SK-N-SH (cell line): Measurements from ENCODE around the gene ADGRE3. TPM values are rescaled to one million over a fixed set of nuclear protein-coding genes. Genes with fewer than 3 reads are reported as not detected.

Experiments
- CTCF ChIA-PET: fragments of 300-600, 350-600 bp; formaldehyde crosslinking; extraction: SDS; loops from one replicate; lab custom pipeline; 2021; lab: Yijun Ruan, JAX
- POLR2A ChIA-PET: fragments of 350-600 bp; sonication (Branson Sonifier 250); formaldehyde crosslinking; extraction: SDS; loops from one replicate; lab custom pipeline; 2020; ENCODE audit warnings: antibody characterized with exemption, inconsistent platforms; lab: Yijun Ruan, JAX
- DNase-seq: peaks from one replicate; pipeline ENCODE4 v3.0.0; 2012
- H2AFZ ChIP-seq: fragments of 200-600 bp; sonication (generic); 2 replicates; pipeline ENCODE4 v1.8.1; 2016; ENCODE audit warnings: antibody characterized with exemption, mild to moderate bottlenecking, low read depth
- H3F3A ChIP-seq: fragments of 200-600 bp; sonication (generic); replicated peaks from 2 replicates; pipeline ENCODE3; 2016; ENCODE audit warnings: antibody characterized with exemption, mild to moderate bottlenecking; ENCODE audit not compliant: insufficient read depth
- H3K27ac ChIP-seq, 2 experiments: fragments of 200-500 bp in 1 of 2; fragments of 200-600 bp in 1 of 2; sonication (Bioruptor generic) in 1 of 2; sonication (generic), shearing (Covaris generic) in 1 of 2; 2 replicates each; pipeline versions ENCODE4 v1.5.1 to v1.6.1; 2014 to 2016; ENCODE audit warnings: low read depth in 2 of 2, inconsistent platforms in 1 of 2, low read length in 1 of 2, mild to moderate bottlenecking in 1 of 2, mixed read lengths in 1 of 2
- H3K27me3 ChIP-seq: fragments of 200-600 bp; sonication (generic), shearing (Covaris generic); 2 replicates; pipeline ENCODE4 v1.6.1; 2016; ENCODE audit warnings: mixed run types; ENCODE audit not compliant: insufficient read depth
- H3K36me3 ChIP-seq, 2 experiments: fragments of 200-500 bp in 1 of 2; fragments of 200-600 bp in 1 of 2; sonication (Bioruptor generic) in 1 of 2; sonication (generic) in 1 of 2; replicated peaks in 1 of 2; 2 replicates each; pipeline versions ENCODE3 to v1.5.1; 2014 to 2016; ENCODE audit warnings: low read length in 1 of 2, mild to moderate bottlenecking in 1 of 2; ENCODE audit not compliant: insufficient read depth in 2 of 2, control insufficient read depth in 1 of 2
- H3K4me1 ChIP-seq, 2 experiments: fragments of 200-500 bp in 1 of 2; fragments of 200-600 bp in 1 of 2; sonication (Bioruptor generic) in 1 of 2; sonication (generic), shearing (Covaris generic) in 1 of 2; 2 replicates each; pipeline versions ENCODE4 v1.5.1 to v1.6.1; 2014 to 2016; ENCODE audit warnings: low read depth in 1 of 2, low read length in 1 of 2, mixed run types in 1 of 2; ENCODE audit not compliant: insufficient read depth in 2 of 2, control insufficient read depth in 1 of 2
- H3K4me2 ChIP-seq: fragments of 200-600 bp; sonication (generic), shearing (Covaris generic); 2 replicates; pipeline ENCODE4 v1.6.1; 2017; ENCODE audit warnings: mixed run types
- H3K4me3 ChIP-seq, 2 experiments: fragments of 200-500 bp in 1 of 2; fragments of 200-600 bp in 1 of 2; sonication (Bioruptor generic) in 1 of 2; sonication (generic), shearing (Covaris generic) in 1 of 2; 2 replicates each; pipeline versions ENCODE4 v1.5.1 to v1.8.1; 2014 to 2016; ENCODE audit warnings: low read depth in 2 of 2, inconsistent platforms in 1 of 2, low read length in 1 of 2, mild to moderate bottlenecking in 1 of 2, mixed read lengths in 1 of 2, moderate library complexity in 1 of 2
- H3K79me2 ChIP-seq: fragments of 200-600 bp; sonication (generic); 2 replicates; pipeline ENCODE4 v1.8.1; 2017; ENCODE audit warnings: mild to moderate bottlenecking; ENCODE audit not compliant: insufficient read depth
- H3K9ac ChIP-seq: fragments of 200-600 bp; sonication (generic); 2 replicates; pipeline ENCODE4 v1.6.1; 2017; ENCODE audit warnings: mixed run types
- H3K9me2 ChIP-seq: fragments of 200-600 bp; sonication (generic); 2 replicates; pipeline ENCODE4 v1.6.1; 2017; ENCODE audit warnings: mixed run types
- H3K9me3 ChIP-seq: fragments of 200-600 bp; sonication (generic); 2 replicates; pipeline ENCODE4 v1.6.1; 2017; ENCODE audit warnings: mixed run types, mild to moderate bottlenecking, moderate library complexity
- H4K20me1 ChIP-seq: fragments of 200-600 bp; sonication (generic); 2 replicates; pipeline ENCODE4 v1.6.1; 2017; ENCODE audit warnings: mild to moderate bottlenecking, mixed run types; ENCODE audit not compliant: insufficient read depth
- EP300 ChIP-seq, 2 experiments: IDR thresholded peaks; 2 replicates each; pipeline versions ENCODE4 v1.4.0 to v1.6.1; 2012; ENCODE audit warnings: borderline replicate concordance in 1 of 2, low read depth in 1 of 2, low read length in 1 of 2
- MXI1 ChIP-seq: IDR thresholded peaks from 2 replicates; pipeline ENCODE4 v1.6.1; 2012; ENCODE audit warnings: mild to moderate bottlenecking, low read depth, low read length, improper control_type of control experiment
- NFIC ChIP-seq: IDR thresholded peaks from 2 replicates; pipeline ENCODE4 v1.4.0; 2012; ENCODE audit warnings: borderline replicate concordance
- SIN3A ChIP-seq: IDR thresholded peaks from 2 replicates; pipeline ENCODE4 v1.6.1; 2012; ENCODE audit warnings: low read depth, mild to moderate bottlenecking, low read length, moderate library complexity, borderline replicate concordance
- SMC3 ChIP-seq: IDR thresholded peaks from 2 replicates; pipeline ENCODE4 v1.6.1; 2012; ENCODE audit warnings: low read depth, low read length, improper control_type of control experiment
- YY1 ChIP-seq: IDR thresholded peaks from 2 replicates; pipeline ENCODE4 v1.4.0; 2012; ENCODE audit warnings: low read depth, mild to moderate bottlenecking
- WGBS: methylation state at CpG from one replicate; pipeline ENCODE4 v1.1.6; 2017; ENCODE audit warnings: low lambda C conversion rate; 5-methylcytosine and 5-hydroxymethylcytosine counted together
- polyA plus RNA-seq, 3 experiments: library from polyadenylated mRNA; depleted of rRNA; stranded (reverse); fragments of >200 nt; gene quantifications; 2 replicates each; pipeline ENCODE4 v1.2.3, GENCODE V29; 2012
- TF ChIP-seq, protein P1 (sequence below): fragments of 150-350 bp; IDR thresholded peaks from 2 replicates; pipeline ENCODE4 v1.6.1; 2016; ENCODE audit warnings: mild to moderate bottlenecking, low read depth, low read length
- TF ChIP-seq, protein P2 (sequence below): IDR thresholded peaks from 2 replicates; pipeline ENCODE4; 2012

The ADGRE3 gene
- polyA plus RNA-seq, 1 of the 3 experiments (the other 2 are of a cell fraction), result not detected

DNA sequence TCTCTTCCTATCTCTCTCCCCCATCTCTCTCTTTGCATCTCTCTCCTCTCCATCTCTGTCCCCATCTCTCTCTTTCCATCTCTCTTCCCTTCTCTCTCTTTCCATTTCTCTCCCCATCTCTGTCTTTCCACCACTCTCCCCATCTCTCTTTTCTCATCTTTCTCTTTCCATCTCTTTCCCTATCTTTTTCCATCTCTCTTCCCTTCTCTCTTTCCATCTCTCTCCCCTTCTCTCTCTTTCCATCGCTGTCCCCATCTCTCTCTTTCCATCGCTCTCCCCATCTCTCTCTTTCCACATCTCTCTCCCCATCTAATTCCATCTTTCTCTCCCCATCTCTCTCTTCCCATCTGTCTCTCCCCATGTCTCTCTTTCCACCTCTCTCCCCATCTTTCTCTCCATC, 24.5 kb downstream of the ADGRE3 start:
- H3K9me3 ChIP-seq, result no peaks in the 10 kb centered on the region
- no peak overlapping the region for H2AFZ ChIP-seq
- no peaks in the 10 kb centered on the region for H4K20me1 ChIP-seq
- H3K9ac ChIP-seq, result no peak overlapping the region
- H3F3A ChIP-seq, result no peaks in the 10 kb centered on the region
- ChIA-PET POLR2A (no interaction called here), CTCF (no interaction called here)
- TF ChIP-seq SMC3, result no peak
- TF ChIP-seq, protein P1, sequence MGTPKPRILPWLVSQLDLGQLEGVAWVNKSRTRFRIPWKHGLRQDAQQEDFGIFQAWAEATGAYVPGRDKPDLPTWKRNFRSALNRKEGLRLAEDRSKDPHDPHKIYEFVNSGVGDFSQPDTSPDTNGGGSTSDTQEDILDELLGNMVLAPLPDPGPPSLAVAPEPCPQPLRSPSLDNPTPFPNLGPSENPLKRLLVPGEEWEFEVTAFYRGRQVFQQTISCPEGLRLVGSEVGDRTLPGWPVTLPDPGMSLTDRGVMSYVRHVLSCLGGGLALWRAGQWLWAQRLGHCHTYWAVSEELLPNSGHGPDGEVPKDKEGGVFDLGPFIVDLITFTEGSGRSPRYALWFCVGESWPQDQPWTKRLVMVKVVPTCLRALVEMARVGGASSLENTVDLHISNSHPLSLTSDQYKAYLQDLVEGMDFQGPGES, result no peak
- TF ChIP-seq, protein P2, sequence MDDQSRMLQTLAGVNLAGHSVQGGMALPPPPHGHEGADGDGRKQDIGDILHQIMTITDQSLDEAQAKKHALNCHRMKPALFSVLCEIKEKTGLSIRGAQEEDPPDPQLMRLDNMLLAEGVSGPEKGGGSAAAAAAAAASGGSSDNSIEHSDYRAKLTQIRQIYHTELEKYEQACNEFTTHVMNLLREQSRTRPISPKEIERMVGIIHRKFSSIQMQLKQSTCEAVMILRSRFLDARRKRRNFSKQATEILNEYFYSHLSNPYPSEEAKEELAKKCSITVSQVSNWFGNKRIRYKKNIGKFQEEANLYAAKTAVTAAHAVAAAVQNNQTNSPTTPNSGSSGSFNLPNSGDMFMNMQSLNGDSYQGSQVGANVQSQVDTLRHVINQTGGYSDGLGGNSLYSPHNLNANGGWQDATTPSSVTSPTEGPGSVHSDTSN, result no peak
- TF ChIP-seq EP300 (IDR thresholded peaks at IDR 0.05; ENCODE audit: borderline replicate concordance in 1 of 2, low read depth in 1 of 2, low read length in 1 of 2), result no peak
- no peak for TF ChIP-seq MXI1
- no peak for TF ChIP-seq YY1
- WGBS, result 9% methylated on average over 2 of the region's 2 CpGs
- DNase-seq, result no peak
- no peak overlapping the region for H3K4me3 ChIP-seq
- peaks cover 25% of the 10 kb centered on the region for H3K27me3 ChIP-seq
- no peaks in the 10 kb centered on the region for H3K79me2 ChIP-seq
- H3K9me2 ChIP-seq, result no peaks in the 10 kb centered on the region
- H3K4me1 ChIP-seq, result no peaks in the 10 kb centered on the region
- no peak overlapping the region for H3K4me2 ChIP-seq
- no peak overlapping the region for H3K27ac ChIP-seq
- no peaks in the 10 kb centered on the region for H3K36me3 ChIP-seq

DNA sequence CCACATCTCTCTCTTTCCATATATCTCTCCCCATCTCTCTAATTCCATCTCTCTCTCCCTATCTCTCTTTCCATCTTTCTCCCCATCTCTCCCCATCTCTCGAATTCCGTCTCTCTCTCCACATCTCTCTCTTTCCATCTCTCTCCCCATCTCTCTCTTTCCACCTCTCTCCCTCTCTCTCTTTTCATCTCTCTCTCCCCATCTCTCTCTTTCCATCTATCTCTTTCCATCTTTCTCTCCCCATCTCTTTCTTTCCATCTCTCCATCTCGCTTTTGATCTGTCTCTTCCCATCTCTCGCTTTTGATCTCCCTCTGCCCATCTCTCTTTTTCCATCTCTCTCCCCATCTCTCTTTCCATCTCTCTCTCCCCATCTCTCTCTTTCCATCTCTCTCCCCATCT, 25.6 kb downstream of the ADGRE3 start:
- no peaks in the 10 kb centered on the region for H3K9me2 ChIP-seq
- TF ChIP-seq NFIC (no peak), SIN3A (no peak)
- TF ChIP-seq, protein P1, result no peak
- TF ChIP-seq, all 33 proteins: peak for 0
- Histone ChIP-seq H2AFZ (no peak overlapping the region), H3K4me2 (no peak overlapping the region), H3K79me2 (no peaks in the 10 kb centered on the region), H3K9me3 (no peaks in the 10 kb centered on the region), H3K27me3 (peaks cover 22% of the 10 kb centered on the region; the same call in 1 of the 2 replicates), H4K20me1 (no peaks in the 10 kb centered on the region), H3K4me3 (no peak overlapping the region), H3K27ac (no peak overlapping the region), H3K36me3 (no peaks in the 10 kb centered on the region), H3K4me1 (no peaks in the 10 kb centered on the region), H3F3A (no peaks in the 10 kb centered on the region), H3K9ac (no peak overlapping the region)
- CTCF ChIA-PET, result no interaction called here
- POLR2A ChIA-PET, result no interaction called here
- 2% methylated on average over 4 of the region's 4 CpGs for WGBS
- DNase-seq, result no peak
